Ectodermal cell (in vitro differentiated cells): ENCODE results near the gene NRP1.
A peak's percentile ranks its signal among the peaks of the same experiment; 100 is the strongest.

Experiments
- H3K27ac ChIP-seq: 2 replicates; pipeline ENCODE4 v1.7.0; 2013; ENCODE audit warnings: mild to moderate bottlenecking, low read depth, low read length; ENCODE audit not compliant: insufficient read depth, poor library complexity, severe bottlenecking
- H3K27me3 ChIP-seq: 2 replicates; pipeline ENCODE4 v1.7.0; 2013; ENCODE audit warnings: mild to moderate bottlenecking, low read length; ENCODE audit not compliant: insufficient read depth, control insufficient read depth, poor library complexity, severe bottlenecking
- H3K36me3 ChIP-seq: one replicate; pipeline ENCODE4 v1.7.0; 2013; ENCODE audit warnings: low read length; ENCODE audit not compliant: control insufficient read depth, insufficient read depth
- H3K4me1 ChIP-seq: one replicate; pipeline ENCODE4 v1.7.0; 2013; ENCODE audit warnings: low read length; ENCODE audit not compliant: control insufficient read depth, insufficient read depth
- H3K4me3 ChIP-seq: 2 replicates; pipeline ENCODE4 v1.7.0; 2013; ENCODE audit warnings: low read depth, low read length, control low read depth; ENCODE audit not compliant: insufficient read depth
- H3K9me3 ChIP-seq: 2 replicates; pipeline ENCODE4 v1.7.0; 2013; ENCODE audit warnings: mild to moderate bottlenecking, low read length, moderate library complexity; ENCODE audit not compliant: control insufficient read depth
- WGBS, 2 experiments: methylation state at CpG; one replicate each; pipeline ENCODE4 v1.1.7; 2013; ENCODE audit warnings: missing lambda C conversion rate in 2 of 2; 5-methylcytosine and 5-hydroxymethylcytosine counted together

The NRP1 gene

GRCh38 chr10:33335551-33335800, 1.0 kb upstream of the NRP1 start:
- Histone ChIP-seq H3K9me3 (no peaks in the 10 kb centered on the region), H3K4me3 (peak overlapping the region; percentile 45), H3K27me3 (peaks cover 78% of the 10 kb centered on the region), H3K27ac (no peak overlapping the region), H3K36me3 (no peaks in the 10 kb centered on the region), H3K4me1 (peaks cover 20% of the 10 kb centered on the region)
- WGBS, 2 experiments: 1% methylated on average over 21 of the region's 21 CpGs

GRCh38 chr10:33334805-33335550, 511 bp upstream of the NRP1 start:
- peaks cover 20% of the 10 kb centered on the region for H3K4me1 ChIP-seq
- H3K4me3 ChIP-seq: peak overlapping the region; percentile 45
- no peaks in the 10 kb centered on the region for H3K9me3 ChIP-seq
- peaks cover 78% of the 10 kb centered on the region for H3K27me3 ChIP-seq
- 0% methylated on average over 68 of the region's 68 CpGs for WGBS, 2 experiments
- no peaks in the 10 kb centered on the region for H3K36me3 ChIP-seq
- H3K27ac ChIP-seq: no peak overlapping the region

GRCh38 chr10:33333260-33334101, 986 bp downstream of the NRP1 start:
- H3K9me3 ChIP-seq: no peaks in the 10 kb centered on the region
- no peaks in the 10 kb centered on the region for H3K36me3 ChIP-seq
- H3K27me3 ChIP-seq: peaks cover 74% of the 10 kb centered on the region
- WGBS, 2 experiments: 43 to 50% methylated on average over 5 to 6 of the region's 7 CpGs
- no peak overlapping the region for H3K27ac ChIP-seq
- H3K4me1 ChIP-seq: peaks cover 20% of the 10 kb centered on the region
- H3K4me3 ChIP-seq: peak overlapping the region; percentile 45

- no peak overlapping the region for H3K4me3 ChIP-seq
- H3K9me3 ChIP-seq: no peaks in the 10 kb centered on the region
- 87 to 88% methylated on average over 5 of the region's 5 CpGs for WGBS, 2 experiments
- H3K4me1 ChIP-seq: peaks cover 15% of the 10 kb centered on the region
- no peak overlapping the region for H3K27ac ChIP-seq
- H3K27me3 ChIP-seq: peaks cover 65% of the 10 kb centered on the region
- H3K36me3 ChIP-seq: no peaks in the 10 kb centered on the region
These were observed 2.0 kb downstream of the NRP1 start for GRCh38 chr10:33332183-33333065.

- WGBS, 2 experiments: 85% methylated on average over 2 of the region's 2 CpGs; no CpG with 5 or more reads in 1 of the 2 experiments
- no peaks in the 10 kb centered on the region for H3K36me3 ChIP-seq
- H3K4me1 ChIP-seq: peaks cover 10% of the 10 kb centered on the region
- peaks cover 54% of the 10 kb centered on the region for H3K27me3 ChIP-seq
- H3K27ac ChIP-seq: no peak overlapping the region
- no peak overlapping the region for H3K4me3 ChIP-seq
- no peaks in the 10 kb centered on the region for H3K9me3 ChIP-seq
These were observed 3.1 kb downstream of the NRP1 start for GRCh38 chr10:33331379-33331694.

- 18 to 23% methylated on average over 12 to 13 of the region's 13 CpGs for WGBS, 2 experiments
- Histone ChIP-seq H3K36me3 (no peaks in the 10 kb centered on the region), H3K4me3 (no peak overlapping the region), H3K27ac (no peak overlapping the region), H3K27me3 (peaks cover 48% of the 10 kb centered on the region), H3K9me3 (no peaks in the 10 kb centered on the region), H3K4me1 (peaks cover 5% of the 10 kb centered on the region)
These were observed 3.7 kb downstream of the NRP1 start for GRCh38 chr10:33330543-33331378.

- Histone ChIP-seq H3K27me3 (peaks cover 33% of the 10 kb centered on the region), H3K9me3 (no peaks in the 10 kb centered on the region), H3K27ac (no peak overlapping the region), H3K4me1 (peaks cover 5% of the 10 kb centered on the region), H3K4me3 (no peak overlapping the region), H3K36me3 (no peaks in the 10 kb centered on the region)
- 89 to 100% methylated on average over 2 of the region's 2 CpGs for WGBS, 2 experiments
These were observed 5.3 kb downstream of the NRP1 start for GRCh38 chr10:33329178-33329577.

- no peak overlapping the region for H3K4me3 ChIP-seq
- H3K27me3 ChIP-seq: peaks cover 24% of the 10 kb centered on the region
- 94 to 96% methylated on average over 2 of the region's 3 CpGs for WGBS, 2 experiments
- no peaks in the 10 kb centered on the region for H3K9me3 ChIP-seq
- H3K36me3 ChIP-seq: no peaks in the 10 kb centered on the region
- no peak overlapping the region for H3K27ac ChIP-seq
- H3K4me1 ChIP-seq: no peaks in the 10 kb centered on the region
These were observed 6.2 kb downstream of the NRP1 start for GRCh38 chr10:33328253-33328652.

- no peak overlapping the region for H3K4me3 ChIP-seq
- no peaks in the 10 kb centered on the region for H3K9me3 ChIP-seq
- no peak overlapping the region for H3K27ac ChIP-seq
- H3K27me3 ChIP-seq: peaks cover 19% of the 10 kb centered on the region
- H3K4me1 ChIP-seq: no peaks in the 10 kb centered on the region
- H3K36me3 ChIP-seq: no peaks in the 10 kb centered on the region
These were observed 6.7 kb downstream of the NRP1 start for GRCh38 chr10:33327751-33328150.
